ENCODE measurements around the gene LTF.
"Not testable (repeated sequence)": the region's sequence is repeated elsewhere in the genome, so short reads cannot be mapped to it uniquely, and the experiment has no call there.

LTF gene

DNA sequence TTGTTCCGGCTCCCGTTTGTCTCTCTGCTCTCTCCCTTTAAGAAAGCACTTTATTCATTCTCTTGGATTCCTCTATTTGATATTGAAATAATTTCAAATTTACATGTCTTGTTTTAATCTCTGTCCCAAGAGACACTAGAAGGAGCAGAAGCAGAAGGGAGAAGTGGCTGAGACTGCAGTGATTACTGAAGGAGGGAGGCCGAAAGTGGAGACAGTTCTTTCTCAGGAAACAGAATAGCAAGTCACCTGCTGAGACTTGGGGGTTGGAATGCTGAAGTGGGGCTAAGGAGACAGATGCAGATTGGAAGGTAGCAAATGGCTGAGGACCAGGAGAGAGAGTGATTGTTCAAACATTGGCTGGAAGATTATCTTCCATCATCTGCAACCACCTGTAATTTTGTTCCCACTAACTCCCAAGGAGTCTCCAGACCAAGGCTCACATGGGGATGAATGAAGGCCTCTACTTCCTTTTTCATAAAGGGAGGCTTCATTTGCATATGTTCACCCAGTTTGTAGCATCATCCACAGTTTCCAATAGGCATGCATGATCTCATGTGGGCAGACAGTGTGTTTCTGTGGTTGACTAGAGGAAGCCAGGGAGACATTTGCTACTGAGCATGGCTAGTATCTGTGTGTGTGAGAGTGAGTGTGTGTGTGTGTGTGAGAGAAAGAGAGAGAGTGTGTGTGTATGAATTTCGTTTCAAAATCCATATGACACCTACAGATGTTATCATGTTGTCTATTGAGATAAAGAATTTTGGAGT is 24.0 kb downstream of the LTF start:
- no peak for DNase-seq

DNA sequence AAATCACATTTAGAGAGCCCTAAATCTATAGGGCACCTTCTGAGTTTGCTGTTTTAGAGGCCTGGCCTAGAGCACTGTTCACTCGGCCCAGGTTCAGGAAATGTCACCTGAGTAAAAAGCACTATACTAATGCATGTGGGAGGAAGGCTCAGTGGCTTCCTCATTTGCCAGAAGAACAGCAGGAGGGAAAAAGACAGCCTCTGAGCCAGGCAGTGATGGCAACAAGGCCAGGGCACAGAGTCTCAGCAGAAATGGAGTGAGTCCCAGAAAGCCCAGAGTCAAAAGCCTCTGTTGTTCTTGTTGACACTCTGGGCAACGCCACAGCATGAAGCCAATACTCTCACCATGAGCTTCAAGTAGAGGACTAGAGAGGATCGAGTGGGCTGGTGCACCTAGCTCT is 25.9 kb downstream of the LTF start:
- DNase-seq, result no peak

DNA sequence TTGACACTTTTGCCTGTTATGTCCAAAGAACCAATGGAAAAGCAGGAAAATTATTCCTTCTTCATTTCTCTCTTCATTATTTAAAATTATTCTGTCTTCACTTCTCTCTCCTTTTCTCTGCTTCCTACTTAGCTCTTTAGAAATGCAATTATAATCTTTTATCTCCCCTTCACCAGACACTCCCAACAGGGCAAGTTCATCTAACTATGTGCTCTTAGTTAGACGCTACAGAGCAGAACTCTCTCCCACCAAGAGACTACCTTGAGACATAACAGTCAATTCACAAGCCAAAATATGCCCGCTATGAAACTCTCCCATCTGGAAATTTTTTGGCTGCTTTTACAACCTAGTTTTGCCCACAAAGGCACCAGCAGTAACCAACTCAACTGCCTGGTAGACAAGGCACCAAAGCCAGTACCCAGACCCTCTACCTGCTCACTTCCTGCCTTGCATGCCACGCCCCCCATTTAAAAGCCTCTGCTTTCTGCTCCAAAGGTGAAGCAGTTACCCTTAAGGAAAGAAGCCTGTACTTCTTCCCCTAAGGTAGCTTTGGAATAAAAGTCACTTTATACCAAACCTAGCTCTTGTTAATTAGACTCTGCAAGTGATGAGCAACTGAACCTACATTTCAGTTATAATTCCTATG is 29.5 kb downstream of the LTF start:
- no peak for DNase-seq

DNA sequence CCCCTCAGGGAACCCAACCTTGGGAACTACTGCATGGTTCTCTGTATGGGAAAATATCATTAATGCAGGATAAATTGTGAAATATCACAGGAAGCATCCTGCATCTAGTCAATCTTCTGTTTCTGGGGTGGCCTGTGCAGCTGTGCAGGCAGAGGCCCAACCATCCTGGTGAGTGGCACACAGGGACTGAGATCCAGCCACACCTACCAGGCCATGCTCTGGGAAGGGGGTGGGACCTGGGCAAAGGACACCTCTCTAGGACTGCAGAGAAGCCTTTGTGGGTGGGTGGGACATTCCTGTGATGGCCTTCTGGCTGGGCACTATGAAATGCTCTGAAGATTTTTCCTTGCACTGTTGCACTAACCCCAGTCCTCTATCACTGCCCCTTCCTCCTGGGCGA is 30.9 kb downstream of the LTF start:
- DNase-seq, result no peak

DNA sequence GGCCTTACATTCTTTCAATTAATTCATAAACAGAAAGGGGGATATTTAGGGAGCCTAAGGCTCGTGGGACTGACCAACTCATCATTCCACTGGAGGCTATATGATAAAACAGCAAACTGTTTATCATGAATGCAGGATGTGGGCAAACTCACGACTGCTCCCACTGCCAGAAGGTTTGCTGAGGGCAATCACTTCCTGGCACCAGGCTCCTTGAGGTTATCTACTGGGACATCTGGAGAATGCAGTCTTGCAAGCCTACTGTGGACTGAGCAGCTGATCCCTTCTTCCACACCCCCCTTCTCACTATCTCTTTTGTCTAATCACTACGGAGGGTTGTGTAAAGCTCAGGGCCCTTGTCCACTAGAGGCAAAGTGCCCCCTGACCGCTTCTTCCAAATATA is 31.6 kb downstream of the LTF start:
- DNase-seq, result not testable (repeated sequence)

DNA sequence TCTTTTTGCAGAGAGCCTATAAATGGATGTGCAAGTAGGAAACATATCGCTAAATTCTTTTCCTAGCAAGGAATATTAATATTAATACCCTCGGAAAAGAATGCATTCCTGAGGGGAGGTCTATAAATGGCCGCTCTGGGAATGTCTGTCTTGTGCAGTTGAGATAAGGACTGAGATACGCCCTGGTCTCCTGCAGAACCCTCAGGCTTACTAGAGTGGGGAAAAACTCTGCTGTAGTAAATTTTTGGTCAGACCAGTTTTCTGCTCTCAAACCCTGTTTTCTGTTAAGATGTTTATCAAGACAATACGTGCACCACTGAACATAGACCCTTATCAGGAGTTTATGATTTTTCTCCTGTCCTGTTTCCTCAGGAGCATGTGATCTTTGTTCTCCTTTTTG is 32.8 kb downstream of the LTF start:
- not testable (repeated sequence) for DNase-seq

DNA sequence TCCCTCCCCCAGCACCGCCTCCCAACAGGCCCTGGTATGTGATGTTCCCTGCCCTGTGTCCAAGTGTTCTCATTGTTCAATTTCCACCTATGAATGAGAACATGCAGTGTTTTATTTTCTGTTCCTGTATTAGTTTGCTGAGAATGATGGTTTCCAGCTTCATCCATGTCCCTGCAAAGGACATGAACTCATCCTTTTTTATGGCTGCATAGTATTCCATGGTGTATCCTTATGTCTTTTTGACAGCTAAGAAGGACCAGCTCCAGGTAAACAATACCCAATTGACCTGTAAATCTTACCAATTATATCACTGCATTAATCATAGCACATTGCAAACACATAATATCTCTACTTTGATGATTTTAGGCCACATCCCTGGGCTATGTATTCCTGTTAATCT is 33.8 kb downstream of the LTF start:
- not testable (repeated sequence) for DNase-seq

DNA sequence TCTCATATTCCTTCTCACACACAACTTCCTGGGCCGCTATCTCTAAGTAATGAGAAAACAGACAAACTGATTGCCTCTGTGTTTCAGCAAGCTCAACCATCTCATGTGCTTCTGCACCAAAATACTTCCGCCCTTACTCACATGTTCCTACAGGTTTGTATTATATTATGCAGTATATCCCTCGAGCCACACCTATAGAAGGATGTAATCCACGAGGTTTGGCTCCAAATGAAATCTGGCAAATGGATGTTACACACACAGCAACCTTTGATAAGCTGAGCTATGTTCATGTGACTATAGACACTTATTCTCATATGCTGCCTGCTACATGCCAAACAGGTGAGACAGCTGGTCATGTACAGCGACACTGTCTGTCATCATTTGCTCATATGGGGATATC is 35.0 kb downstream of the LTF start:
- no peak for DNase-seq

DNA sequence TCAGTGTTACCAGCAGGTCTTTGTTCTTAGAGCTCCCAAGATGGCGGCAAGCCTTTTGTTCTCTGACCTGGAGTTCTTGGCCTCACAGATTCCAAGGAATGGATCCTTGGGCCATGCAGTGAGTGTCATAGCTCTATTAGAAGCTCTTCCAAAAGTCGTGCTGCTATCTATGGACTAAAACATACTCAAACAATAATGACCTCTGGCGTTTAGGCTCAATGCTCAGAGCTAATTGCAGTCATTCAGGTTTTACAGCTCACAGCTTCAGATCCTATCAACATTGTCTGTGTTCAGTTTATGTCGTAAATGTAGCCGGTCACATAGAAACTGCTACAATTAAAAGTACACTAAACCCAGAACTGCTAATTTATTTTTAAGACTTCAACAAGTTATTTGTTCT is 35.5 kb downstream of the LTF start:
- no peak for DNase-seq

DNA sequence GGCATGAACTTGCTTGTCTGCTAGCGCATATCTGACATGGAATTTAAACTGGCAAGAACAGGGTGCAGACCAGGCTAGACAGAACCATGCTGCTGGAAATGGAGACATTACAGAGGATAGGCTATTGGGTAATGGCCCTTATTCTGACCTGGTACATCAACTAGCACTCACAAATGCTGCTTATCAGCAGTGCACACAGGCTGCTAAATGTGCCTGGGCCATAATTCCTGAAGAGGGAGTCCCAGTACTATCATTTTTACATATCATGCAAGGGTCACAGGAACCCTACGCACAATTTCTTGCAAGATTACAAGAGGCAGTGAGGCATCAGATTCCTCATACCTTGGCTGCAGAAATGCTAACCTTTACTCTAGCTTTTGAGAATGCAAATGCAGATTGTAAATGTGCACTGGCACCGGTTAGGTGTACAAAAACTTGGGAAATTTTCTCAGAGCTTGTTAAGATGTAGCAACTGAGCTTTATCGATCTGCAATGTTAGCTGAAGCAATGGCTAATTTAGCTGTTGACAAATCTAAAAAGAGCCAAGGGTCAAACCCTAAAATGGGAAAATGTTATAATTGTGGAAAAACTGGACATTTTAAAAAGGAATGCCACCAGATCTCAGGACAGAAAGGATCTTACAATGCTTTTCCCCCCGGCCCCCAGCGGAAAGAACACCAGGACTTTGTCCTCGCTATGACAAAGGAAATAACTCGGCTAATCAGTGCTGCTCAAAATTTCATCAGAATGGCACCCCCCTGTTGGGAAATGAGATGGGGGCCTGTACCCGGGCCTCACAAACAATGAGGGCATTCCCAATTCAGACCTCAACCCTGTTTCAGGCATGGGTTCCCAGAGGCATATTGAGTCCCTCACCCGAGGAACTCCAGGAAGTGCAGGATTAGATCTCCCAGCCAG is 36.5 kb downstream of the LTF start:
- DNase-seq, result no peak

DNA sequence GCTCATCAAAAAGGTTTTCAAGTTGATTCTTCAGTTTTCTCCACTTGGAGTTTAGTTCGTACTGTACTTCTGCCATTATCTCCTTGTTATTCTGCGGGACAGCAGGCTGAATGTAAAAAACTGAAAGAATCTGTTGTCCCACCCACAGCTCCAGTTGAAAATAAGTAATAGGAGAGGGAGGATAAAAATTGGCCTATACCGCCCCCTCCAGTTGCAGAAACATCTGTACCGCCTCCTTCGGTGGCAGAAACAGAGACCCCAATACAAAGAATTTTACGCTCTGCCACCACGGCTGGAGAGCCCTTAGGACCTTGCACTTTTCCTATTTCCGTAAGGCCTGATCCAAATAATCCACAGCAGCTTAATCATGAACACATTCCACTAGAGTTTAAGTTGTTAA is 37.3 kb downstream of the LTF start:
- not testable (repeated sequence) for DNase-seq

DNA sequence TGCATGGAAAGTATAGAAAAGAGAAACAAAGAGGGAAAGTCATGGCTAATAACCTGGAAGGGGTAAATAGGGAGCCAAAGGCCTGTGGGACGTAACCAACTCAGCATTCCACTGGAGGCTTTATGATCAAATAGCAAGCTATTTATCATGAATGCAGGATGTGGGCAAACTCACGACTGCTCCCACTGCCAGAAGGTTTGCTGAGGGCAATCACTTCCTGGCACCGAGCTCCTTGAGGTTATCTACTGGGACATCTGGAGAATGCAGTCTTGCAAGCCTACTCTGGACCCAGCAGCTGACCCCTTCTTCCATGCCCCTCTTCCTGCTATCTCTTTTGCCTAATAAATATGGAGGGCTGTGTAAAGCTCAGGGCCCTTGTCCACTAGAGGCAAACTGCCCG is 38.2 kb downstream of the LTF start:
- DNase-seq, result not testable (repeated sequence)

DNA sequence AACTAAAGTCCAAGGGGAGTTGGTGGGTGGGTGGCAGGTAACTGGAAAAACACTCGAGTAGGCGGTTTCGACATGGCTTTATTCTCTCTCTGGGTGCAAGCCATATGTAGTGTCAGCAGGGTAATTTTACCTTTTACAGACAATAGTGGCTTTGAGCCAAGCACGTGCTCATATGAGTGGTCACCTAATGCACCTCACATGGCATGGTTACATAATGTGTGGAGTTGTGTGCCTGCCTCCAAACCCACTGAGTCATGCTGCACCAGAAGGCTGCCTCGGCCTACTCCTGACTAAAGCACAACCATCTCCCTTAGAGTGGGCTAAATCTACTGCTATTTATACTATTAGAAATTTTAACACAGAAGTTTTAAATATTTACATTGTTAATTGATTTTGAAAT is 41.1 kb downstream of the LTF start:
- no peak for DNase-seq

DNA sequence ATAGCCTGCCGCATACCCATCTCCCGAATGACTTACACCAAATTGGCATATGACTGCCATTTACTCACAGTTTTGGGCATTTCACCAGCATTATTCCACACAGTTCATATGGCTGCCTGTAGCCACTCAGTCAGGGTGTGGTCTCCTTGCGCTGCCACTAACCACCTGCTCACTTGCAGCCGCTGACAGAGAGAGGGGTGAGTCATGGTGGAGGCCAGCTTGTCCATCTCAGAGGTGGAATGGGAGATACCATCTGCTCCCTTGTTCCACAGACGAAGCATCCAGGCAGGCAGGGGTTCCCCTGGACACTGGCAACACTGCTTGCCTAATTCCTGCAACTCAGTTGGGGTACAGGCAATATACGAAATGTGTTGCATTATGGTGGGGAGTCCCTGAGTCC is 42.1 kb downstream of the LTF start:
- no peak for DNase-seq

DNA sequence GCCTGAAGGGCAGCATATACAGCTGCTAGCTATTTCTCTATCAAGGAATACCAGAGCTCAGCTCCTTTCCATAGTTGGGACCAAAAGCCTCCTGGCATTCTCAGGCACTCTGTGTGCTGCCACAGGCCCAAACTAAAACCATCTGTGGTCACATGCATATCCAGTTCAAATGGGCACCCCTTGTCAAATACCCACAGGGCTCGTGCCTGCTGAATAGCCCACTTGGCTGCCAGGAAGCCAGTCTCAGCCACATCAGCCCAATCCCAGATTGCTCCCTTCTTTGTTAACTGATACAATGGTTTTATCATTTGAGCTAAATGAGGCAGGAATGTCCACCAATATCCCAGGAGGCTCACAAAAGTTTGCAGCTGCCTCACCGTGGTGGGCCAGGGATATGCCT is 43.8 kb downstream of the LTF start:
- DNase-seq, result no peak

DNA sequence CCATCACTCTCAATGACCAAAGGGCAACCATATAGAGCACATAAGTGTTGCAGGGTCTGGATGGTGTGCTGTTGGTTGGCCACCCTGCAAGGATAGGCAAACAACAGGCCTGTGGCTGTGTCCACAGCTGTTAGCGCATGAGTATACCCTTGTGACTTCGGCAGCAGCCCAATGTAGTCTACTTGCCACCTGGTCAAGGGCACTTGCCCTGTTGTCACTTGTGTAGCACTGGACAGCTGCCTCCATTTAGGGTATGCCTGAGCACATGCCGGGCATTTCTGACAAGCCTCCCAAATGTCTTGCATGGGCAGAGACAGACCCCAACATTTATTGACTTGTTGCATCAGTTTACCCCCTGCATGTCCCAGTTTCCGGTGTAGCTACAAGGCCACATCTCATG is 44.9 kb downstream of the LTF start:
- no peak for DNase-seq

DNA sequence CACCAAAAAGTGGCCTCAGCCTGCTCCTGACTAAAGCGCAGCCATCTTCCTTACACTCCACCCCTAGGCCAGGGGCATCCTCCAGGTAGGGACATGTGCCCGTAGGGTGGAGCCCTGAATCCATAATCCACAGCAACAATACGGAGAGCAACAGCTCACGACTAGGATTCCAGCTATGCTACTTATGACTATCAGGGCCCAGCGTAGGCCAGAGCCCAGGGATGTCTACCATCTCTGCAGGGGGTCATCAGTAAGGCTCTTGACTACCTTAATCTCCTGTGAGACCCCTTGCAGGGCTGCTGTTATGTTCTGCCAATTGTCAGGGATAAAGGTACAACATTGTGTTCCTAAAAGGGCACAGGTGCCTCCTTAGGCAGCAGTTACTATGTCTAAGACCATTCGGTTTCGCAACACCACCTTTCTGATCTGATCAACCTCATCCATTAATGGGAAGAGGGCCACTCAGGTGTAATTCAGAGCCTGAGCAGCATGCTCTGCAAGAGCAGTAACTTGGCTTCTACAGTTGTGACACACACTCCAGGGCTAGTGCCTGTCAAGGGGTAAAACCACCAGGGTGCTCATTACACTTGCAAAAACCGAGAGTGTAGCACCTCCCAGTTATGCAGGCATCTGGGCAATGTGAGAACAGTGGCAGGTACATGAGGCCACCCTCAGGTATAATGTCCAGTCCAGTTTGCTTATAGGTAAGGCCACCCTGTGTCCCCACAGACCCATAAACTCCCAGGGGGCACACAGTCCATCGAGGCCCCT is 46.7 kb downstream of the LTF start:
- DNase-seq, result no peak

DNA sequence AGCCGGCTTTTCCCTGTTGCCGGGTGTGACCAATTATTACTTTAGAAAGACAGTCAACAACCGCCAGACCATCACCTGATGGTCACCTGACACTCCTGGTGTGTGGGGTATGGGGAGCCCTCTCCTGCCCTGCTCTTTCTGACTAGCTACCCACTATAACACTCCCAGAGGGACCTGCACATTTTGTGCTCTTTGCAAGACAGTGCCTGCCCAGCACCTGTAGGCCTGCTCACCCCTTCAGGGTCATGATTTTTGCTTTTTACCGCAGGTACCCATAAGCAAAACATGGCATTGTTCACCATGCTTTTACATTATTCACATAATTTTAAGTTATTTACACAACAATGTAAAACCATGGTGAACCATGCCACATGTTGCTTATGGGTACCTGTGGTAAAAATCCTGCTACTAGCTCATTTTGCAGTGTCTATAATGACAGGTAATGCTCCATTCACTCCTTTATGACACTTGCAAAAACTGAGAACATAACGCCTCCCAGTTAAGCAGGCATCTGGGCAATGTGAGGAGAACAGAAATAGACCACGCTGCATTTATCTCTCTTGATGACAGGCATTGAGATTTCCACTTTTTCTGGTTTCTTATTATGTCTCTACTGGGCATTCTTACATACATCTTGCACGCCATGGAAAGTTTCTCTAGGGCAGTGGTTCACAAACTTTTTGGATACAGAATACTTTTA is 47.7 kb downstream of the LTF start:
- no peak for DNase-seq

DNA sequence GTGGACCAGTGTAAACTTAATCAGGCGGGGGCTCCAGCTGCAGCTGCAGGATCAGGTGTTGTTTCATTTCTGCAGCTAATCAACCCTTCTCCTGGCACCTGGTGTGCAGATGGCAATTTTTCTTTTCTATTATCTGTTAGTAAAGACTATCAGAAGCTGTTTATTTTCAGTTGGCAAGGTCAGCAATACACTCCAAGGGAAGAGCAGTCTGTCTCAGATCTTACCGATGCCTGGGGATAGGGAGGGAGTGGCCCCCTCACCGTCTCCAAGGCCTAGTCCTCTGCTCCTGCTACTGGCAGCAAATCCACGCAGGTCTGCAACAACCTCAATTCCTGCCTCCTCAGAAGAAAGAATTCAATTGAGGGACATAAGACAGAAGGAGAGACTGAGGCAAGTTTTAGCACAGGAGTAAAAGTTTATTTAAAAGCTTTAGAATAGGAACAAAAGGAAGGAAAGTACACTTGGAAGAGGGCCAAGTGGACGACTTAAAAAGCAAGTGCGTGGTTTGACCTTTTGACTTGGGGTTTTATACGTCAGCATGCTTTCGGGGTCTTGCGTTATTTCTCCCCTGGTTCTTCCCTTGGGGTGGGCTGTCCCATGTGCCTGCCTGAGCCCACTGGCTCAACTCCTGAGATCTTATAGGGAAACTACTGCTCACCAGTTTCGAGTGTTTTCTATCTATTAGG is 48.4 kb downstream of the LTF start:
- no peak for DNase-seq

DNA sequence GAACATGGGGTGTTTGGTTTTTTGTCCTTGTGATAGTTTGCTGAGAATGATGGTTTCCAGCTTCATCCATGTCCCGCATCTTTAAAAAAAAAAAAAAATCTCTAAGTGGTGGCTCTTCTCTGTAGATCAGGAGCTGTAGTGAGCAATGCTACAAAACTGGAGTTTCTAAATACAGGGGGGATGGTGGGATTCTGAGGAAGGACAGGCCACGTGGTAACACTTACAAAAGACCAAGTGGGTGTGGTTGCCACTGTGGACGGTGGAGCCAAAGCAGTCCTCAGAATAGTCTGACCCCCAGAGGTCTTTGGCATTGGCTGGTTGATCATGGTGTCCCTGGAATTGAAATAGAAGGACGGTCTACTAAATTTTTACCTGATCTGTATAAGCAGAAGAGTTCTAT is 50.0 kb downstream of the LTF start:
- no peak for DNase-seq

DNA sequence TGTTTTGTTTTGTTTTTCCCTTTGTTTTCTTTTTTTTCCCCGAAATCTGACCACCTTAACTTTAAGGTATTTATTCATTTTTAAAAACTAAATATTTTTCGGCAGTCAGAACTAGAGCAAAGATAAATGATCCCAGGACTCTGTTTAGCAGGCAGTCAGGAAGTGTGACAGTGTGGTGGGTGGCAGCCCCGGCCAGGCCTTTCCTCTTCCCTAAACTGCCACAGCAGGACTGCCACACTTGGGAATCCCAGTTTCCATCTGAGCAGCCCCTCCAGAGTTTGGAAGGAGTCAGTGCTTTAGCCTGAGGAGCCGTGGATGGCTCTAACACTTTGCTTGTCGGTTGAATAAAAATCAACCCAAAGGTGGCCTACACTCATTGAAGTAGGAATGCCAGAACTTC is 50.8 kb downstream of the LTF start:
- no peak for DNase-seq
